Activated naive CD8-positive, alpha-beta T cell (primary cell): ENCODE measurements around the gene ZP1.

Source experiments
- H3K27ac Mint-ChIP-seq: one replicate; pipeline ENCODE4 v1.8.0; 2021; ENCODE audit warnings: mixed read lengths
- H3K27me3 Mint-ChIP-seq: one replicate; pipeline ENCODE4 v1.8.0; 2021; ENCODE audit warnings: mixed read lengths
- H3K36me3 Mint-ChIP-seq: one replicate; pipeline ENCODE4 v1.8.0; 2021; ENCODE audit warnings: mixed read lengths
- H3K4me1 Mint-ChIP-seq: one replicate; pipeline ENCODE4 v1.8.0; 2021; ENCODE audit warnings: low read depth, mixed read lengths
- H3K4me3 Mint-ChIP-seq: one replicate; pipeline ENCODE4 v1.8.0; 2021; ENCODE audit warnings: mild to moderate bottlenecking, mixed read lengths
- H3K9me3 Mint-ChIP-seq: one replicate; pipeline ENCODE4 v1.8.0; 2021; ENCODE audit warnings: low read depth, mixed read lengths

Gene ZP1

GRCh38 chr11:60852117-60852981, 15.0 kb upstream of the ZP1 start:
- no peaks in the 10 kb centered on the region for H3K27me3 Mint-ChIP-seq
- peak overlapping the region; percentile 12 for H3K27ac Mint-ChIP-seq
- no peaks in the 10 kb centered on the region for H3K9me3 Mint-ChIP-seq
- H3K4me3 Mint-ChIP-seq: no peak overlapping the region
- H3K36me3 Mint-ChIP-seq: peaks cover 10% of the 10 kb centered on the region
- peaks cover 24% of the 10 kb centered on the region for H3K4me1 Mint-ChIP-seq

- no peaks in the 10 kb centered on the region for H3K9me3 Mint-ChIP-seq
- H3K4me1 Mint-ChIP-seq: peaks cover 30% of the 10 kb centered on the region
- H3K27ac Mint-ChIP-seq: no peak overlapping the region
- H3K27me3 Mint-ChIP-seq: no peaks in the 10 kb centered on the region
- peaks cover 10% of the 10 kb centered on the region for H3K36me3 Mint-ChIP-seq
- H3K4me3 Mint-ChIP-seq: no peak overlapping the region
Observed at GRCh38 chr11:60852982-60853950, 14.1 kb upstream of the ZP1 start.

GRCh38 chr11:60854140-60854846, 13.0 kb upstream of the ZP1 start:
- Mint-ChIP-seq H3K4me3 (no peak overlapping the region), H3K9me3 (no peaks in the 10 kb centered on the region), H3K27ac (no peak overlapping the region), H3K36me3 (peaks cover 10% of the 10 kb centered on the region), H3K27me3 (no peaks in the 10 kb centered on the region), H3K4me1 (peaks cover 41% of the 10 kb centered on the region)

- Mint-ChIP-seq H3K27me3 (no peaks in the 10 kb centered on the region), H3K27ac (no peak overlapping the region), H3K36me3 (peaks cover 10% of the 10 kb centered on the region), H3K4me1 (peaks cover 45% of the 10 kb centered on the region), H3K4me3 (peak overlapping the region; percentile 77), H3K9me3 (no peaks in the 10 kb centered on the region)
Observed at GRCh38 chr11:60854847-60855725, 12.3 kb upstream of the ZP1 start.

GRCh38 chr11:60855726-60856633, 11.4 kb upstream of the ZP1 start, which contains the start of gene PTGDR2:
TSS of gene PTGDR2 (minus strand) at chr11:60855950. CDS start at chr11:60853722, 2,228 bp downstream.
- Mint-ChIP-seq H3K27ac (peak within 1 kb of the TSS; percentile 58), H3K9me3 (no peaks in the 10 kb centered on the region), H3K27me3 (no peaks in the 10 kb centered on the region), H3K4me3 (peak within 1 kb of the TSS; percentile 77), H3K36me3 (peaks cover 8% of the 10 kb centered on the region), H3K4me1 (peaks cover 47% of the 10 kb centered on the region)

- Mint-ChIP-seq H3K4me1 (peaks cover 47% of the 10 kb centered on the region), H3K4me3 (no peak overlapping the region), H3K9me3 (no peaks in the 10 kb centered on the region), H3K27ac (peak overlapping the region; percentile 14), H3K27me3 (no peaks in the 10 kb centered on the region), H3K36me3 (peaks cover 5% of the 10 kb centered on the region)
Observed at GRCh38 chr11:60857378-60858232, 9.7 kb upstream of the ZP1 start.

GRCh38 chr11:60858236-60858635, 9.1 kb upstream of the ZP1 start:
- peaks cover 3% of the 10 kb centered on the region for H3K36me3 Mint-ChIP-seq
- no peak overlapping the region for H3K4me3 Mint-ChIP-seq
- H3K4me1 Mint-ChIP-seq: peaks cover 47% of the 10 kb centered on the region
- no peaks in the 10 kb centered on the region for H3K27me3 Mint-ChIP-seq
- no peaks in the 10 kb centered on the region for H3K9me3 Mint-ChIP-seq
- H3K27ac Mint-ChIP-seq: peak overlapping the region; percentile 14

GRCh38 chr11:60858731-60859464, 8.4 kb upstream of the ZP1 start:
- Mint-ChIP-seq H3K27me3 (no peaks in the 10 kb centered on the region), H3K4me3 (peak overlapping the region; percentile 65)

GRCh38 chr11:60859616-60860250, 7.6 kb upstream of the ZP1 start:
- no peak overlapping the region for H3K4me3 Mint-ChIP-seq
- H3K27me3 Mint-ChIP-seq: no peaks in the 10 kb centered on the region
- H3K36me3 Mint-ChIP-seq: no peaks in the 10 kb centered on the region
- peaks cover 45% of the 10 kb centered on the region for H3K4me1 Mint-ChIP-seq
- no peaks in the 10 kb centered on the region for H3K9me3 Mint-ChIP-seq
- H3K27ac Mint-ChIP-seq: peak overlapping the region; percentile 82

More at GRCh38 chr11:60858731-60859464, 8.4 kb upstream of the ZP1 start:
- H3K9me3 Mint-ChIP-seq: no peaks in the 10 kb centered on the region
- peaks cover 2% of the 10 kb centered on the region for H3K36me3 Mint-ChIP-seq
- peak overlapping the region; percentile 82 for H3K27ac Mint-ChIP-seq
- H3K4me1 Mint-ChIP-seq: peaks cover 46% of the 10 kb centered on the region

- Mint-ChIP-seq H3K9me3 (no peaks in the 10 kb centered on the region), H3K4me3 (no peak overlapping the region), H3K4me1 (peaks cover 38% of the 10 kb centered on the region), H3K36me3 (no peaks in the 10 kb centered on the region), H3K27me3 (no peaks in the 10 kb centered on the region), H3K27ac (no peak overlapping the region)
Observed at GRCh38 chr11:60860943-60861342, 6.4 kb upstream of the ZP1 start.

- Mint-ChIP-seq H3K4me3 (no peak overlapping the region), H3K27ac (no peak overlapping the region), H3K9me3 (no peaks in the 10 kb centered on the region), H3K4me1 (peaks cover 32% of the 10 kb centered on the region), H3K36me3 (no peaks in the 10 kb centered on the region), H3K27me3 (no peaks in the 10 kb centered on the region)
Observed at GRCh38 chr11:60862171-60862570, 5.2 kb upstream of the ZP1 start.
